ENCODE data around the gene TNFRSF14. TPM values are rescaled to one million over a fixed set of nuclear protein-coding genes. Genes with fewer than 3 reads are reported as not detected.

Gene TNFRSF14
- total and polyA plus RNA-seq, 9 of the 15 experiments (the other 6 are each of a cell fraction or from before 2014, with no cell fraction given): 0.11 to 2.3 (median 0.68) TPM; not detected in 2

GRCh38 chr1:2567083-2567679 lies 11.0 kb downstream of the TNFRSF14 start:
- ChIA-PET POLR2A (no interaction called here), CTCF (ENCODE audit: low intra/inter-chr PET ratio) (no interaction called here)
- Histone ChIP-seq H3K4me2 (ENCODE audit: insufficient read depth, low read length) (no peak overlapping the region), H2AFZ (ENCODE audit: low read depth, low read length) (no peak overlapping the region), H3K9me1 (ENCODE audit: control insufficient read depth, insufficient read depth, low read length) (no peaks in the 10 kb centered on the region), H3K27me3 (ENCODE audit: control insufficient read depth in 2 of 2, insufficient read depth in 2 of 2, low read length in 2 of 2) (peaks cover 37 to 61% of the 10 kb centered on the region in 2 experiments), H3K36me3 (ENCODE audit: control insufficient read depth, insufficient read depth, low read length) (no peaks in the 10 kb centered on the region), H3K9ac (ENCODE audit: insufficient read depth in 1 of 2, low read depth in 2 of 2, low read length in 2 of 2) (no peak overlapping the region), H4K20me1 (replicated peaks; ENCODE audit: control insufficient read depth, insufficient read depth, low read length) (no peaks in the 10 kb centered on the region), H3K79me2 (ENCODE audit: control insufficient read depth, insufficient read depth, low read length) (no peaks in the 10 kb centered on the region), H3K9me3 (replicated peaks; ENCODE audit: control insufficient read depth, insufficient read depth, low read depth, low read length) (no peaks in the 10 kb centered on the region), H3K4me3 (no peak overlapping the region), H3K4me1 (replicated peaks in 1 of 2; ENCODE audit: control insufficient read depth in 2 of 2, insufficient read depth in 2 of 2, low read length in 2 of 2) (peaks cover 0 to 37% of the 10 kb centered on the region in 2 experiments; a peak in 2 of 5 replicates), H3K27ac (ENCODE audit: extremely low read depth, low read depth, low read length) (no peak overlapping the region)
- no peak for FAIRE-seq
- intact Hi-C loops (cut with micrococcal nuclease): no loop called here
- BruUV-seq (replicated peaks): no TSS peak
- ATAC-seq: no peak
- in situ Hi-C loops (cut with MboI): no loop called here
- WGBS (ENCODE audit: insufficient coverage, low coverage, missing lambda C conversion rate): 8% methylated on average over 13 of the region's 16 CpGs
- DNase-seq (ENCODE audit: extremely low read depth in 1 of 4, low spot score in 3 of 4): no peak
- TF ChIP-seq GATAD2B (IDR thresholded peaks at IDR 0.05; ENCODE audit: borderline replicate concordance) (no peak), HDAC2 (IDR thresholded peaks at IDR 0.05) (no peak), HLTF (IDR thresholded peaks at IDR 0.05) (no peak), ATF7 (IDR thresholded peaks at IDR 0.05) (no peak), CBFA2T3 (IDR thresholded peaks at IDR 0.05) (no peak), CEBPB (tag; IDR thresholded peaks at IDR 0.05) (no peak), SIN3A (IDR thresholded peaks at IDR 0.05; ENCODE audit: borderline replicate concordance in 2 of 2, control insufficient read depth in 1 of 2, low read depth in 2 of 2, low read length in 2 of 2) (no peak), NELFE (IDR thresholded peaks at IDR 0.05; ENCODE audit: insufficient read depth, insufficient read length) (no peak), RBM39 (optimal IDR thresholded peaks at IDR 0.05; ENCODE audit: low read depth, low read length) (no peak), ZNF76 (CRISPR knock-in tag; IDR thresholded peaks at IDR 0.05; ENCODE audit: borderline replicate concordance) (no peak), SRSF1 (IDR thresholded peaks at IDR 0.05; ENCODE audit: low read depth, low read length) (no peak), SLC30A9 (CRISPR knock-in tag; IDR thresholded peaks at IDR 0.05) (no peak), U2AF2 (optimal IDR thresholded peaks at IDR 0.05; ENCODE audit: low read depth, low read length) (no peak), MBD2 (IDR thresholded peaks at IDR 0.05; ENCODE audit: borderline replicate concordance, low read depth) (no peak), THRA (IDR thresholded peaks at IDR 0.05) (no peak)
- TF ChIP-seq, protein P1, sequence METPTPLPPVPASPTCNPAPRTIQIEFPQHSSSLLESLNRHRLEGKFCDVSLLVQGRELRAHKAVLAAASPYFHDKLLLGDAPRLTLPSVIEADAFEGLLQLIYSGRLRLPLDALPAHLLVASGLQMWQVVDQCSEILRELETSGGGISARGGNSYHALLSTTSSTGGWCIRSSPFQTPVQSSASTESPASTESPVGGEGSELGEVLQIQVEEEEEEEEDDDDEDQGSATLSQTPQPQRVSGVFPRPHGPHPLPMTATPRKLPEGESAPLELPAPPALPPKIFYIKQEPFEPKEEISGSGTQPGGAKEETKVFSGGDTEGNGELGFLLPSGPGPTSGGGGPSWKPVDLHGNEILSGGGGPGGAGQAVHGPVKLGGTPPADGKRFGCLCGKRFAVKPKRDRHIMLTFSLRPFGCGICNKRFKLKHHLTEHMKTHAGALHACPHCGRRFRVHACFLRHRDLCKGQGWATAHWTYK (CRISPR knock-in tag; IDR thresholded peaks at IDR 0.05): no peak
- TF ChIP-seq, protein P2, sequence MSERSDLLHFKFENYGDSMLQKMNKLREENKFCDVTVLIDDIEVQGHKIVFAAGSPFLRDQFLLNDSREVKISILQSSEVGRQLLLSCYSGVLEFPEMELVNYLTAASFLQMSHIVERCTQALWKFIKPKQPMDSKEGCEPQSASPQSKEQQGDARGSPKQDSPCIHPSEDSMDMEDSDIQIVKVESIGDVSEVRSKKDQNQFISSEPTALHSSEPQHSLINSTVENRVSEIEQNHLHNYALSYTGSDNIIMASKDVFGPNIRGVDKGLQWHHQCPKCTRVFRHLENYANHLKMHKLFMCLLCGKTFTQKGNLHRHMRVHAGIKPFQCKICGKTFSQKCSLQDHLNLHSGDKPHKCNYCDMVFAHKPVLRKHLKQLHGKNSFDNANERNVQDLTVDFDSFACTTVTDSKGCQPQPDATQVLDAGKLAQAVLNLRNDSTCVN (CRISPR knock-in tag; IDR thresholded peaks at IDR 0.05): no peak
- TF ChIP-seq, protein P3, sequence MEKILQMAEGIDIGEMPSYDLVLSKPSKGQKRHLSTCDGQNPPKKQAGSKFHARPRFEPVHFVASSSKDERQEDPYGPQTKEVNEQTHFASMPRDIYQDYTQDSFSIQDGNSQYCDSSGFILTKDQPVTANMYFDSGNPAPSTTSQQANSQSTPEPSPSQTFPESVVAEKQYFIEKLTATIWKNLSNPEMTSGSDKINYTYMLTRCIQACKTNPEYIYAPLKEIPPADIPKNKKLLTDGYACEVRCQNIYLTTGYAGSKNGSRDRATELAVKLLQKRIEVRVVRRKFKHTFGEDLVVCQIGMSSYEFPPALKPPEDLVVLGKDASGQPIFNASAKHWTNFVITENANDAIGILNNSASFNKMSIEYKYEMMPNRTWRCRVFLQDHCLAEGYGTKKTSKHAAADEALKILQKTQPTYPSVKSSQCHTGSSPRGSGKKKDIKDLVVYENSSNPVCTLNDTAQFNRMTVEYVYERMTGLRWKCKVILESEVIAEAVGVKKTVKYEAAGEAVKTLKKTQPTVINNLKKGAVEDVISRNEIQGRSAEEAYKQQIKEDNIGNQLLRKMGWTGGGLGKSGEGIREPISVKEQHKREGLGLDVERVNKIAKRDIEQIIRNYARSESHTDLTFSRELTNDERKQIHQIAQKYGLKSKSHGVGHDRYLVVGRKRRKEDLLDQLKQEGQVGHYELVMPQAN (IDR thresholded peaks at IDR 0.05; ENCODE audit: borderline replicate concordance): no peak
